HepG2 (cell line): ENCODE results near the gene GBE1. TPM values are rescaled to one million over a fixed set of nuclear protein-coding genes. Genes with fewer than 3 reads are reported as not detected.

ENCODE experiments used
- ATAC-seq: fragments of 200-7000 bp; cut with Tn5 transposase; 3 replicates; pipeline ENCODE4 v1.9.1; 2020; ENCODE audit warnings: mild to moderate bottlenecking, moderate library complexity
- BruUV-seq: library from RNA; stranded (reverse); fragments of 400-500 nt; replicated peaks from 2 replicates; lab custom pipeline; 2021; lab: Mats Ljungman, UMichigan
- CTCF ChIA-PET: fragments of 300-600 bp; formaldehyde crosslinking; extraction: SDS; loops from one replicate; lab custom pipeline; 2021; ENCODE audit warnings: low total read pairs, inconsistent platforms, low intra/inter-chr PET ratio; lab: Yijun Ruan, JAX
- POLR2A ChIA-PET: fragments of 350-600 bp; sonication (Branson Sonifier 250); formaldehyde crosslinking; loops from one replicate; lab custom pipeline; 2020; ENCODE audit warnings: antibody characterized with exemption, inconsistent platforms; lab: Yijun Ruan, JAX
- DNase-seq: peaks from one replicate; pipeline ENCODE4 v3.0.0-alpha.2; 2015; ENCODE audit warnings: low spot score
- FAIRE-seq: peaks from 3 replicates; lab custom pipeline; 2011; peaks lifted over from hg19 to GRCh38; lab: Jason Lieb, UNC
- H2AFZ ChIP-seq: one replicate; pipeline ENCODE4 v1.6.1; 2011; ENCODE audit warnings: low read length, inconsistent platforms
- H3K27ac ChIP-seq: fragments of 300-600 bp; 3 replicates; pipeline ENCODE4 v1.8.0; 2011; ENCODE audit warnings: mixed run types, mild to moderate bottlenecking, mixed read lengths, low read length, inconsistent platforms; ENCODE audit not compliant: insufficient read depth; ENCODE audit errors: extremely low read length
- H3K27me3 ChIP-seq, 2 experiments: fragments of 200-600 bp in 1 of 2; 2 replicates in 1 of 2; 3 replicates in 1 of 2; pipeline versions ENCODE4 v1.6.0 to v1.8.0; 2011; ENCODE audit warnings: low read length in 2 of 2, mild to moderate bottlenecking in 2 of 2, moderate library complexity in 2 of 2, inconsistent platforms in 1 of 2; ENCODE audit not compliant: insufficient read depth in 2 of 2, control insufficient read depth in 1 of 2
- H3K36me3 ChIP-seq, 2 experiments: fragments of 200-600 bp in 1 of 2; replicated peaks in 1 of 2; 2 replicates in 1 of 2; 3 replicates in 1 of 2; pipeline versions ENCODE4 v1.5.1 to v1.8.0; 2011; ENCODE audit warnings: low read length in 2 of 2, inconsistent platforms in 1 of 2; ENCODE audit not compliant: insufficient read depth in 2 of 2, control insufficient read depth in 1 of 2
- H3K4me1 ChIP-seq: 2 replicates; pipeline ENCODE4 v1.5.1; 2012; ENCODE audit warnings: low read length, inconsistent platforms; ENCODE audit not compliant: insufficient read depth
- H3K4me2 ChIP-seq: 2 replicates; pipeline ENCODE4 v1.6.0; 2011; ENCODE audit warnings: low read depth, low read length, inconsistent platforms
- H3K4me3 ChIP-seq, 3 experiments: fragments of 200-600 bp in 1 of 3; sonication (generic), shearing (Covaris generic) in 1 of 3; replicated peaks in 1 of 3; 2 replicates each; pipeline ENCODE4 v1.5.1; 2011 to 2016; ENCODE audit warnings: low read length in 3 of 3, inconsistent platforms in 2 of 3, low read depth in 2 of 3, mild to moderate bottlenecking in 2 of 3, control low read depth in 1 of 3, mixed read lengths in 1 of 3; ENCODE audit not compliant: insufficient read depth in 1 of 3
- H3K79me2 ChIP-seq: one replicate; pipeline ENCODE4 v1.6.1; 2011; ENCODE audit warnings: low read length, inconsistent platforms; ENCODE audit not compliant: insufficient read depth
- H3K9ac ChIP-seq: 2 replicates; pipeline ENCODE4 v1.6.0; 2011; ENCODE audit warnings: mild to moderate bottlenecking, low read depth, low read length, inconsistent platforms; ENCODE audit not compliant: insufficient read depth
- H3K9me3 ChIP-seq: 2 replicates; pipeline ENCODE4 v1.5.1; 2012; ENCODE audit warnings: mild to moderate bottlenecking, low read length
- H4K20me1 ChIP-seq: 2 replicates; pipeline ENCODE4 v1.6.0; 2011; ENCODE audit warnings: inconsistent platforms, mild to moderate bottlenecking, low read length, moderate library complexity; ENCODE audit not compliant: insufficient read depth
- ELF4 ChIP-seq: sonication (generic); formaldehyde crosslinking; IDR thresholded peaks from 2 replicates; pipeline ENCODE4 v1.5.0; 2020; ENCODE audit warnings: missing genetic modification reagents, mild to moderate bottlenecking, moderate library complexity, borderline replicate concordance
- GLI4 ChIP-seq: sonication (generic); formaldehyde crosslinking; IDR thresholded peaks from 2 replicates; pipeline ENCODE4 v1.5.1; 2020; ENCODE audit warnings: missing genetic modification reagents, mild to moderate bottlenecking, moderate library complexity, borderline replicate concordance
- HNRNPLL ChIP-seq: fragments of 200-400 bp; formaldehyde crosslinking; IDR thresholded peaks from 2 replicates; pipeline ENCODE4 v1.6.1; 2017; ENCODE audit warnings: mild to moderate bottlenecking, low read depth, low read length; ENCODE audit not compliant: poor library complexity, severe bottlenecking
- MTA1 ChIP-seq: sonication (generic); formaldehyde crosslinking; IDR thresholded peaks from 2 replicates; pipeline ENCODE4 v1.4.0; 2020; ENCODE audit warnings: missing genetic modification reagents, mild to moderate bottlenecking, borderline replicate concordance
- PHB2 ChIP-seq: fragments of 450-650 bp; IDR thresholded peaks from 2 replicates; pipeline ENCODE4 v1.6.1; 2018; ENCODE audit not compliant: partially characterized antibody
- ZFP37 ChIP-seq: sonication (generic); formaldehyde crosslinking; IDR thresholded peaks from 2 replicates; pipeline ENCODE4 v1.4.0; 2020; ENCODE audit warnings: missing genetic modification reagents, borderline replicate concordance
- ZNF274 ChIP-seq: sonication (generic); formaldehyde crosslinking; IDR thresholded peaks from 2 replicates; pipeline ENCODE4 v1.5.1; 2020; ENCODE audit warnings: mild to moderate bottlenecking, missing genetic modification reagents
- ZNF382 ChIP-seq: sonication (generic); formaldehyde crosslinking; IDR thresholded peaks from 2 replicates; pipeline ENCODE4 v1.5.0; 2020; ENCODE audit warnings: missing genetic modification reagents, mild to moderate bottlenecking, borderline replicate concordance
- ZNF644 ChIP-seq: IDR thresholded peaks from 2 replicates; pipeline ENCODE4 v1.6.1; 2016; ENCODE audit warnings: low read depth
- WGBS: methylation state at CpG from one replicate; pipeline ENCODE4 v1.1.6; 2017; ENCODE audit warnings: low lambda C conversion rate; 5-methylcytosine and 5-hydroxymethylcytosine counted together
- in situ Hi-C: cut with HindIII; loops from 2 replicates; pipeline ENCODE4 v1.10.0; 2017; ENCODE audit warnings: low pct_unique_long_range_greater_than_20kb; ENCODE audit not compliant: extremely low pct_ligation_motif_present
- intact Hi-C: fragments of 100-400 bp; cut with micrococcal nuclease; formaldehyde crosslinking; loops from one replicate; pipeline ENCODE4 v1.10.0; 2022; ENCODE audit not compliant: unreplicated experiment
- polyA plus RNA-seq, 8 experiments: library from polyadenylated mRNA; depleted of rRNA in 3 of 8; stranded (reverse) in 7 of 8; unstranded in 1 of 8; fragments of >200 nt; fragmentation: Illumina TruSeq in 4 of 8; extraction: Trizol in 4 of 8; gene quantifications; 2 replicates each; pipeline versions ENCODE4 v1.2.1 to v1.2.3, GENCODE V29; 2011 to 2016; ENCODE audit warnings: low read depth in 4 of 8, missing spikeins in 1 of 8, mixed read lengths in 1 of 8; ENCODE audit not compliant: insufficient read depth in 1 of 8
- total RNA-seq, 5 experiments: library from RNA; depleted of rRNA; stranded (reverse); fragments of >200 nt; fragmentation: Illumina TruSeq; extraction: Trizol; gene quantifications; 2 replicates each; pipeline ENCODE4 v1.2.3, GENCODE V29; 2016; ENCODE audit warnings: low read depth in 1 of 5
- TF ChIP-seq, protein P1 (sequence below): sonication (generic); formaldehyde crosslinking; IDR thresholded peaks from 2 replicates; pipeline ENCODE4 v1.4.0; 2020; ENCODE audit warnings: mild to moderate bottlenecking, missing genetic modification reagents, borderline replicate concordance
- TF ChIP-seq, protein P2 (sequence below): sonication (generic); formaldehyde crosslinking; IDR thresholded peaks from 2 replicates; pipeline ENCODE4 v1.5.1; 2020; ENCODE audit warnings: mild to moderate bottlenecking, missing genetic modification reagents, moderate library complexity
- TF ChIP-seq, protein P3 (sequence below): IDR thresholded peaks from 2 replicates; pipeline ENCODE4 v1.6.1; 2018; ENCODE audit warnings: missing genetic modification reagents
- TF ChIP-seq, protein P4 (sequence below): IDR thresholded peaks from 2 replicates; pipeline ENCODE4 v1.6.1; 2012; ENCODE audit warnings: low read depth, low read length, improper control_type of control experiment

GBE1 gene
- total and polyA plus RNA-seq, 2 of the 13 experiments (the other 11 are each of a cell fraction or from before 2014, with no cell fraction given) = 22.9 to 36.1 TPM

DNA sequence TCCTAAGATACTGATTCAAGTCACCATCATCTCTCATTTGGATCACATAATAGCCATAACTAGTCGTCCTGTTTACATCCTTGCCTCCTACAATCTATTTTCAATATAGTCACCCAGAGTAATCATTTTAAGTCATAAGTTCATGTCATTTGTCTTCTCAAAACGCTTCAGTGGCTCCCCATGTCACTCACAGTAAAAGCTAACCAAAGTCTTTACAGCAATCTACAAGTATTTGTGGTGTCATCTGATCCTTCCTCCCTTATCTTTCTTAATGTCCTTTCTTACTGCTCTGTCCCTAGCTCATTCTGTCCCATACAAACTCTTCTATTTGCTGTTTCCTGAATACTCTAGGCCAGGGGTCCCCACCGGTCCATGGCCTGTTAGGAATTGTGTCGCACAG is 28.8 kb downstream of the GBE1 start:
- Histone ChIP-seq H3K27me3 (no peaks in the 10 kb centered on the region), H3K4me2 (no peak overlapping the region), H3K9ac (no peak overlapping the region), H4K20me1 (no peaks in the 10 kb centered on the region; the same call in none of the 2 replicates), H3K27ac (no peak overlapping the region), H2AFZ (no peak overlapping the region), H3K36me3 (no peaks in the 10 kb centered on the region; a peak in 1 of 5 replicates), H3K4me3 (no peak overlapping the region), H3K9me3 (no peaks in the 10 kb centered on the region), H3K79me2 (peaks cover 5% of the 10 kb centered on the region), H3K4me1 (peaks cover 28% of the 10 kb centered on the region)
- ATAC-seq (no peak), FAIRE-seq (no peak), DNase-seq (no peak)
- TF ChIP-seq ZFP37 (CRISPR knock-in tag) (no peak), ZNF382 (CRISPR knock-in tag) (no peak), PHB2 (no peak), MTA1 (no peak), ELF4 (CRISPR knock-in tag) (no peak), GLI4 (CRISPR knock-in tag) (no peak), HNRNPLL (no peak), ZNF644 (CRISPR knock-in tag) (no peak), ZNF274 (CRISPR knock-in tag) (no peak)
- TF ChIP-seq, protein P1, sequence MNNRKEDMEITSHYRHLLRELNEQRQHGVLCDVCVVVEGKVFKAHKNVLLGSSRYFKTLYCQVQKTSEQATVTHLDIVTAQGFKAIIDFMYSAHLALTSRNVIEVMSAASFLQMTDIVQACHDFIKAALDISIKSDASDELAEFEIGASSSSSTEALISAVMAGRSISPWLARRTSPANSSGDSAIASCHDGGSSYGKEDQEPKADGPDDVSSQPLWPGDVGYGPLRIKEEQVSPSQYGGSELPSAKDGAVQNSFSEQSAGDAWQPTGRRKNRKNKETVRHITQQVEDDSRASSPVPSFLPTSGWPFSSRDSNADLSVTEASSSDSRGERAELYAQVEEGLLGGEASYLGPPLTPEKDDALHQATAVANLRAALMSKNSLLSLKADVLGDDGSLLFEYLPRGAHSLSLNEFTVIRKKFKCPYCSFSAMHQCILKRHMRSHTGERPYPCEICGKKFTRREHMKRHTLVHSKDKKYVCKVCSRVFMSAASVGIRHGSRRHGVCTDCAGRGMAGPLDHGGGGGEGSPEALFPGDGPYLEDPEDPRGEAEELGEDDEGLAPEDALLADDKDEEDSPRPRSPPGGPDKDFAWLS (CRISPR knock-in tag) = no peak
- TF ChIP-seq, protein P2, sequence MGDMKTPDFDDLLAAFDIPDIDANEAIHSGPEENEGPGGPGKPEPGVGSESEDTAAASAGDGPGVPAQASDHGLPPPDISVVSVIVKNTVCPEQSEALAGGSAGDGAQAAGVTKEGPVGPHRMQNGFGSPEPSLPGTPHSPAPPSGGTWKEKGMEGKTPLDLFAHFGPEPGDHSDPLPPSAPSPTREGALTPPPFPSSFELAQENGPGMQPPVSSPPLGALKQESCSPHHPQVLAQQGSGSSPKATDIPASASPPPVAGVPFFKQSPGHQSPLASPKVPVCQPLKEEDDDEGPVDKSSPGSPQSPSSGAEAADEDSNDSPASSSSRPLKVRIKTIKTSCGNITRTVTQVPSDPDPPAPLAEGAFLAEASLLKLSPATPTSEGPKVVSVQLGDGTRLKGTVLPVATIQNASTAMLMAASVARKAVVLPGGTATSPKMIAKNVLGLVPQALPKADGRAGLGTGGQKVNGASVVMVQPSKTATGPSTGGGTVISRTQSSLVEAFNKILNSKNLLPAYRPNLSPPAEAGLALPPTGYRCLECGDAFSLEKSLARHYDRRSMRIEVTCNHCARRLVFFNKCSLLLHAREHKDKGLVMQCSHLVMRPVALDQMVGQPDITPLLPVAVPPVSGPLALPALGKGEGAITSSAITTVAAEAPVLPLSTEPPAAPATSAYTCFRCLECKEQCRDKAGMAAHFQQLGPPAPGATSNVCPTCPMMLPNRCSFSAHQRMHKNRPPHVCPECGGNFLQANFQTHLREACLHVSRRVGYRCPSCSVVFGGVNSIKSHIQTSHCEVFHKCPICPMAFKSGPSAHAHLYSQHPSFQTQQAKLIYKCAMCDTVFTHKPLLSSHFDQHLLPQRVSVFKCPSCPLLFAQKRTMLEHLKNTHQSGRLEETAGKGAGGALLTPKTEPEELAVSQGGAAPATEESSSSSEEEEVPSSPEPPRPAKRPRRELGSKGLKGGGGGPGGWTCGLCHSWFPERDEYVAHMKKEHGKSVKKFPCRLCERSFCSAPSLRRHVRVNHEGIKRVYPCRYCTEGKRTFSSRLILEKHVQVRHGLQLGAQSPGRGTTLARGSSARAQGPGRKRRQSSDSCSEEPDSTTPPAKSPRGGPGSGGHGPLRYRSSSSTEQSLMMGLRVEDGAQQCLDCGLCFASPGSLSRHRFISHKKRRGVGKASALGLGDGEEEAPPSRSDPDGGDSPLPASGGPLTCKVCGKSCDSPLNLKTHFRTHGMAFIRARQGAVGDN (CRISPR knock-in tag) = no peak
- TF ChIP-seq, protein P3, sequence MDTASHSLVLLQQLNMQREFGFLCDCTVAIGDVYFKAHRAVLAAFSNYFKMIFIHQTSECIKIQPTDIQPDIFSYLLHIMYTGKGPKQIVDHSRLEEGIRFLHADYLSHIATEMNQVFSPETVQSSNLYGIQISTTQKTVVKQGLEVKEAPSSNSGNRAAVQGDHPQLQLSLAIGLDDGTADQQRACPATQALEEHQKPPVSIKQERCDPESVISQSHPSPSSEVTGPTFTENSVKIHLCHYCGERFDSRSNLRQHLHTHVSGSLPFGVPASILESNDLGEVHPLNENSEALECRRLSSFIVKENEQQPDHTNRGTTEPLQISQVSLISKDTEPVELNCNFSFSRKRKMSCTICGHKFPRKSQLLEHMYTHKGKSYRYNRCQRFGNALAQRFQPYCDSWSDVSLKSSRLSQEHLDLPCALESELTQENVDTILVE = no peak
- TF ChIP-seq, protein P4, sequence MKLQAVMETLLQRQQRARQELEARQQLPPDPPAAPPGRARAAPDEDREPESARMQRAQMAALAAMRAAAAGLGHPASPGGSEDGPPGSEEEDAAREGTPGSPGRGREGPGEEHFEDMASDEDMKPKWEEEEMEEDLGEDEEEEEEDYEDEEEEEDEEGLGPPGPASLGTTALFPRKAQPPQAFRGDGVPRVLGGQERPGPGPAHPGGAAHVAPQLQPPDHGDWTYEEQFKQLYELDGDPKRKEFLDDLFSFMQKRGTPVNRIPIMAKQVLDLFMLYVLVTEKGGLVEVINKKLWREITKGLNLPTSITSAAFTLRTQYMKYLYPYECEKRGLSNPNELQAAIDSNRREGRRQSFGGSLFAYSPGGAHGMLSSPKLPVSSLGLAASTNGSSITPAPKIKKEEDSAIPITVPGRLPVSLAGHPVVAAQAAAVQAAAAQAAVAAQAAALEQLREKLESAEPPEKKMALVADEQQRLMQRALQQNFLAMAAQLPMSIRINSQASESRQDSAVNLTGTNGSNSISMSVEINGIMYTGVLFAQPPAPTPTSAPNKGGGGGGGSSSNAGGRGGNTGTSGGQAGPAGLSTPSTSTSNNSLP = no peak
- BruUV-seq = no TSS peak
- intact Hi-C loops (no loop called here), in situ Hi-C loops (no loop called here)
- POLR2A ChIA-PET = no interaction called here
- CTCF ChIA-PET = no interaction called here
- 84% methylated on average over 4 of the region's 4 CpGs for WGBS
